Fibroblast of lung (primary cell): ENCODE results near the gene CATSPERE. TPM values are rescaled to one million over a fixed set of nuclear protein-coding genes. Genes with fewer than 3 reads are reported as not detected.

Experiments used
- DNase-seq, 2 donors: peaks; one replicate each; pipeline versions ENCODE4 v3.0.0 to v3.0.0-alpha.2; 2010; ENCODE audit warnings: low read depth in 2 of 2
- H2AFZ ChIP-seq: 2 replicates; pipeline ENCODE4 v1.5.1; 2012; ENCODE audit warnings: low read length, control low read depth, inconsistent platforms
- H3K27ac ChIP-seq: 2 replicates; pipeline ENCODE4 v1.5.1; 2011; ENCODE audit warnings: low read length, control low read depth; ENCODE audit not compliant: insufficient read depth
- H3K27me3 ChIP-seq: 2 replicates; pipeline ENCODE4 v1.5.1; 2011; ENCODE audit warnings: mild to moderate bottlenecking, low read length; ENCODE audit not compliant: control insufficient read depth, insufficient read depth
- H3K36me3 ChIP-seq: 2 replicates; pipeline ENCODE4 v1.5.1; 2011; ENCODE audit warnings: low read length; ENCODE audit not compliant: control insufficient read depth, insufficient read depth
- H3K4me1 ChIP-seq: 2 replicates; pipeline ENCODE4 v1.5.1; 2011; ENCODE audit warnings: low read length; ENCODE audit not compliant: control insufficient read depth, insufficient read depth; ENCODE audit errors: extremely low read depth
- H3K4me2 ChIP-seq: 2 replicates; pipeline ENCODE4 v1.5.1; 2011; ENCODE audit warnings: low read length, control low read depth; ENCODE audit not compliant: insufficient read depth; ENCODE audit errors: extremely low read depth
- H3K4me3 ChIP-seq, 4 experiments: fragments of 200-600 bp in 1 of 4; sonication (generic) in 1 of 4; replicated peaks in 1 of 4; 2 replicates each; pipeline ENCODE4 v1.5.1; 2011 to 2016; ENCODE audit warnings: low read length in 4 of 4, low read depth in 3 of 4, mild to moderate bottlenecking in 3 of 4, control low read depth in 2 of 4, inconsistent platforms in 1 of 4, mixed read lengths in 1 of 4; ENCODE audit not compliant: insufficient read depth in 1 of 4; ENCODE audit errors: control extremely low read depth in 1 of 4
- H3K79me2 ChIP-seq: 2 replicates; pipeline ENCODE4 v1.5.1; 2012; ENCODE audit warnings: mild to moderate bottlenecking, low read length, inconsistent platforms; ENCODE audit not compliant: control insufficient read depth, insufficient read depth
- H3K9ac ChIP-seq: 2 replicates; pipeline ENCODE4 v1.5.1; 2011; ENCODE audit warnings: mild to moderate bottlenecking, low read length, control low read depth; ENCODE audit not compliant: insufficient read depth
- H3K9me3 ChIP-seq: 2 replicates; pipeline ENCODE4 v1.5.1; 2012; ENCODE audit warnings: low read depth, low read length; ENCODE audit not compliant: control insufficient read depth, insufficient read depth
- H4K20me1 ChIP-seq: 2 replicates; pipeline ENCODE4 v1.5.1; 2011; ENCODE audit warnings: low read length; ENCODE audit not compliant: control insufficient read depth, insufficient read depth; ENCODE audit errors: extremely low read depth
- CTCF ChIP-seq, 2 donors: IDR thresholded peaks in 1 of 2; conservative IDR thresholded peaks in 1 of 2; 1 replicate in 1 of 2; 2 replicates in 1 of 2; pipeline ENCODE4 v1.5.1; 2011 to 2012; ENCODE audit warnings: low read length in 2 of 2, control low read depth in 1 of 2, inconsistent platforms in 1 of 2, low read depth in 1 of 2, mild to moderate bottlenecking in 1 of 2
- EZH2 ChIP-seq: IDR thresholded peaks from 2 replicates; pipeline ENCODE4 v1.5.1; 2012; ENCODE audit warnings: low read length, control low read depth, mild to moderate bottlenecking; ENCODE audit errors: missing control alignments
- polyA plus RNA-seq, 2 donors: library from polyadenylated mRNA; depleted of rRNA in 1 of 2; stranded (reverse) in 1 of 2; unstranded in 1 of 2; fragments of >200 nt; gene quantifications; 2 replicates each; pipeline ENCODE4 v1.2.1, GENCODE V29; 2011 to 2012; ENCODE audit warnings: missing spikeins in 1 of 2
- total RNA-seq: library from RNA; depleted of rRNA; stranded (reverse); fragments of >200 nt; gene quantifications from 2 replicates; pipeline ENCODE4 v1.2.1, GENCODE V29; 2014

The CATSPERE gene
- total and polyA plus RNA-seq, 2 donors (not counting 1 experiment from before 2014, with no cell fraction given), result 0.59 to 0.99 TPM

GRCh38 chr1:244639561-244639960 lies 178.5 kb downstream of the CATSPERE start:
- H3K4me1 ChIP-seq, result no peaks in the 10 kb centered on the region
- H3K4me2 ChIP-seq, result no peak overlapping the region
- DNase-seq, result no peak
- no peaks in the 10 kb centered on the region for H4K20me1 ChIP-seq
- H3K9ac ChIP-seq, result no peak overlapping the region
- H3K27ac ChIP-seq, result no peak overlapping the region
- H3K27me3 ChIP-seq, result peaks cover 5% of the 10 kb centered on the region
- no peaks in the 10 kb centered on the region for H3K79me2 ChIP-seq
- H3K36me3 ChIP-seq, result no peaks in the 10 kb centered on the region
- H3K4me3 ChIP-seq, result no peak overlapping the region
- TF ChIP-seq CTCF (conservative IDR thresholded peaks at IDR 0.05 in 1 of 2, IDR thresholded peaks at IDR 0.05 in 1 of 2; ENCODE audit: low read depth in 1 of 2, low read length in 2 of 2) (no peak), EZH2 (no peak)
- H2AFZ ChIP-seq, result no peak overlapping the region
- H3K9me3 ChIP-seq, result no peaks in the 10 kb centered on the region

GRCh38 chr1:244640917-244641316 lies 179.8 kb downstream of the CATSPERE start:
- H2AFZ ChIP-seq, result no peak overlapping the region
- no peak overlapping the region for H3K9ac ChIP-seq
- no peaks in the 10 kb centered on the region for H3K36me3 ChIP-seq
- no peaks in the 10 kb centered on the region for H3K9me3 ChIP-seq
- no peak for TF ChIP-seq EZH2
- no peak for TF ChIP-seq CTCF (conservative IDR thresholded peaks at IDR 0.05 in 1 of 2, IDR thresholded peaks at IDR 0.05 in 1 of 2; ENCODE audit: low read depth in 1 of 2, low read length in 2 of 2)
- H3K27me3 ChIP-seq, result peaks cover 5% of the 10 kb centered on the region
- no peak for DNase-seq
- H3K4me3 ChIP-seq, result no peak overlapping the region
- no peaks in the 10 kb centered on the region for H4K20me1 ChIP-seq
- no peak overlapping the region for H3K4me2 ChIP-seq
- no peaks in the 10 kb centered on the region for H3K79me2 ChIP-seq
- no peak overlapping the region for H3K27ac ChIP-seq
- no peaks in the 10 kb centered on the region for H3K4me1 ChIP-seq

- Histone ChIP-seq H3K36me3 (no peaks in the 10 kb centered on the region), H4K20me1 (no peaks in the 10 kb centered on the region)
Observed at GRCh38 chr1:244642526-244642925, 181.5 kb downstream of the CATSPERE start.

More at GRCh38 chr1:244642526-244642925, 181.5 kb downstream of the CATSPERE start:
- H3K4me3 ChIP-seq, result no peak overlapping the region
- no peaks in the 10 kb centered on the region for H3K79me2 ChIP-seq
- H3K9ac ChIP-seq, result no peak overlapping the region
- DNase-seq, result no peak
- H3K27me3 ChIP-seq, result no peaks in the 10 kb centered on the region
- H2AFZ ChIP-seq, result no peak overlapping the region
- TF ChIP-seq EZH2 (no peak), CTCF (conservative IDR thresholded peaks at IDR 0.05 in 1 of 2, IDR thresholded peaks at IDR 0.05 in 1 of 2; ENCODE audit: low read depth in 1 of 2, low read length in 2 of 2) (no peak)
- H3K9me3 ChIP-seq, result no peaks in the 10 kb centered on the region
- no peaks in the 10 kb centered on the region for H3K4me1 ChIP-seq
- H3K27ac ChIP-seq, result no peak overlapping the region
- no peak overlapping the region for H3K4me2 ChIP-seq
